Epithelial cell of esophagus (primary cell): ENCODE results near the gene SMOC2.

ENCODE experiments used
- DNase-seq: peaks from one replicate; pipeline ENCODE4 v3.0.0; 2010; ENCODE audit warnings: low read depth
- H3K4me3 ChIP-seq: 2 replicates; pipeline ENCODE4 v1.5.1; 2011; ENCODE audit warnings: mild to moderate bottlenecking, low read length, control low read depth
- TF ChIP-seq, protein P1 (sequence below): IDR thresholded peaks from 2 replicates; pipeline ENCODE4 v1.5.1; 2011; ENCODE audit warnings: low read depth, mild to moderate bottlenecking, low read length, control low read depth, inconsistent platforms; ENCODE audit not compliant: insufficient read depth; ENCODE audit errors: missing control alignments

SMOC2 gene

GRCh38 chr6:168400037-168400436 lies 40.9 kb upstream of the SMOC2 start:
- DNase-seq: no peak
- H3K4me3 ChIP-seq: no peak overlapping the region
- TF ChIP-seq, protein P1, sequence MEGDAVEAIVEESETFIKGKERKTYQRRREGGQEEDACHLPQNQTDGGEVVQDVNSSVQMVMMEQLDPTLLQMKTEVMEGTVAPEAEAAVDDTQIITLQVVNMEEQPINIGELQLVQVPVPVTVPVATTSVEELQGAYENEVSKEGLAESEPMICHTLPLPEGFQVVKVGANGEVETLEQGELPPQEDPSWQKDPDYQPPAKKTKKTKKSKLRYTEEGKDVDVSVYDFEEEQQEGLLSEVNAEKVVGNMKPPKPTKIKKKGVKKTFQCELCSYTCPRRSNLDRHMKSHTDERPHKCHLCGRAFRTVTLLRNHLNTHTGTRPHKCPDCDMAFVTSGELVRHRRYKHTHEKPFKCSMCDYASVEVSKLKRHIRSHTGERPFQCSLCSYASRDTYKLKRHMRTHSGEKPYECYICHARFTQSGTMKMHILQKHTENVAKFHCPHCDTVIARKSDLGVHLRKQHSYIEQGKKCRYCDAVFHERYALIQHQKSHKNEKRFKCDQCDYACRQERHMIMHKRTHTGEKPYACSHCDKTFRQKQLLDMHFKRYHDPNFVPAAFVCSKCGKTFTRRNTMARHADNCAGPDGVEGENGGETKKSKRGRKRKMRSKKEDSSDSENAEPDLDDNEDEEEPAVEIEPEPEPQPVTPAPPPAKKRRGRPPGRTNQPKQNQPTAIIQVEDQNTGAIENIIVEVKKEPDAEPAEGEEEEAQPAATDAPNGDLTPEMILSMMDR: no peak

DNA sequence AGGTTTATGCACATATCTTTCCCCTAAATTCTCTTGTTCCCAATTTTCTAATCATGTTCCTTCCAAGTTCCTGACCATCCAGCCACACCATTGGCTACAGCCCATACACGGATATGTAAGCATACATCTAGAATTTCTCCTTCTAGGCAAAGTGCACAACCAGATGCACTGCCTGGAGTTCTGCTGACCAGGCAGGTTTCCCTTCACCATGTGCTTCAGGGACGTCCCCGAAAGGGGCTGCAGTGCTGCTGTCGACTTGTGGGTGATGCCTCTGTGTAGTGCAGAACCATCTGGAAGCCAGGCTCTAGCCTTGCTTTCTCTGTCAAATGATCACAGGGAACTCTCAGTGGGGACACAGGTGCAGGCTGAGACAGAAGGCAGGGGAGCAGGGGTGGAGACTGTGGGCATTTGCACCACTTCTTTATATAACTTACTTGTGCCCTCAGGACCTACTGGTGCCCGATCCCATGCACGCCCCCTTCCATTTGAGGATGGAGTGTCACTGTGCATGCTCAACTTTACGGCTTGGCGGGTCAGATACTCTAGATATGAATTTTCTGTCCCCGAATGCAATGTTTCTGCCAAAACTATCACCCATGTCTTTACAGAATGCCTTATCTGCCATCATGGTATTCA lies 37.5 kb upstream of the SMOC2 start:
- TF ChIP-seq, protein P1: no peak
- DNase-seq: no peak
- no peak overlapping the region for H3K4me3 ChIP-seq

GRCh38 chr6:168404560-168404959 lies 36.4 kb upstream of the SMOC2 start:
- DNase-seq: no peak
- TF ChIP-seq, protein P1: no peak
- H3K4me3 ChIP-seq: no peak overlapping the region

DNA sequence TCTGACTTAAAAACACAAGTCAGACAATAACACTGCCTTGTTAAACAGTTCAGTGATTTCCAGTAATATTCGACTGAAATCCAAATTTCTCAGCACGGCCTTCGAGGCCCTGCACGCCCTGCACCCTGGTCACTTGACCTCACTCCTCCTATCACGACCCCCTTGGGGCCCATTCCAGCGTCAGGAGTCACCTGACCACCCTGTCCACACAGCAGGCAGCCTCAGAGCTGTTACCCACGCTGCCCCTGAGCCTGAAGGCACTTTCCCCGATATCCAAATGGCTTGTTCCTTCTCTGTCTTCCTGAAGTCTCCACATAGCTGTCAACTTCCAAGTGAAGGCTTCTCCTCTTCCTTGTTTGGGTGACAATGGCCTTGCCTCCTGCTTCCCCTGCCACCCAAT lies 33.1 kb upstream of the SMOC2 start:
- TF ChIP-seq, protein P1: no peak
- DNase-seq: no peak
- no peak overlapping the region for H3K4me3 ChIP-seq

DNA sequence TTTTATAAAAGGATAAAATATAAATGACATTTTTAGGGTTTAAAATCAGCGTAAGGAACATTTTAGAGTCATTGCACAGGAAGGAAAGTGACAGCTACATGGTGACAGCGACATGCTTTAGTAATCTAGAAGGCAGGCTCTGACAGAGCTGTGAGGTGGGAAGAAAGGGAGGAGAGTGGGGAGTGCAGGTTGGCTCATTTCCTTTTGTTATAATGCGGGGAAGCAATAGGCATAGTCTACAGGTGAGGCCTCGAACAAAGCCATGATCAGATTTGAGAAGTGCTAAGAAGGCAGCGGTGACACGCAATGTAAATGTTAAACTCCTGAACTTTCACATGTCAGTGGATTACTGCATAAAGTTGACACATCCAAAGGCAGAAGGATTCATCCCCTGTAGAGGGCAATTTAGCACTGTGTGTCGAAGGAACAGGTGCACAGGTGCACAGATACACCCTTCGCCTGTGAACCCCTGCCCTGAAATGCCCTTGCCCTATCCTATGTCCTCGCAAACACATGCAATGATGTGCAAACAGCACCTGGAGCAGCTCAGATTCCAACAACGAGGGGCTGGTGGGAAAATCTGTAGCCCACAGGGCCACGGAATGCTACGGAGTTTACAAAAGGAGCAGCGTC lies 32.4 kb upstream of the SMOC2 start:
- H3K4me3 ChIP-seq: no peak overlapping the region
- no peak for DNase-seq
- TF ChIP-seq, protein P1: no peak

- no peak overlapping the region for H3K4me3 ChIP-seq
- TF ChIP-seq, protein P1: no peak
- no peak for DNase-seq
Observed at GRCh38 chr6:168410035-168410434, 30.9 kb upstream of the SMOC2 start.

GRCh38 chr6:168410554-168411011 lies 30.4 kb upstream of the SMOC2 start:
- TF ChIP-seq, protein P1: no peak
- H3K4me3 ChIP-seq: no peak overlapping the region
- no peak for DNase-seq
